Measurements from ENCODE around the gene TADA1.

GRCh38 chr1:166908942-166909341, 32.9 kb upstream of the TADA1 start:
- TF ChIP-seq EZH2 (IDR thresholded peaks at IDR 0.05; ENCODE audit: borderline replicate concordance, low read depth, low read length, poor library complexity, severe bottlenecking) (no peak), CTCF (conservative IDR thresholded peaks at IDR 0.05; ENCODE audit: low read depth, low read length) (no peak)
